ENCODE measurements around the gene CD34. TPM values are rescaled to one million over a fixed set of nuclear protein-coding genes. Genes with fewer than 3 reads are reported as not detected.

Gene CD34
- total RNA-seq, 1 experiment from 2014 or later = not detected

GRCh38 chr1:207862241-207862787 lies 48.6 kb downstream of the CD34 start:
- no peak for DNase-seq
- H3K27me3 ChIP-seq (ENCODE audit: insufficient read depth, low read depth) = no peaks in the 10 kb centered on the region
- no peak overlapping the region for H3K4me2 ChIP-seq
- no peaks in the 10 kb centered on the region for H4K20me1 ChIP-seq (ENCODE audit: insufficient read depth)
- H3F3A ChIP-seq (ENCODE audit: insufficient read depth, low read depth) = peaks cover 8% of the 10 kb centered on the region; the same call in 1 of the 2 replicates
- H3K9me2 ChIP-seq (ENCODE audit: insufficient read depth) = no peaks in the 10 kb centered on the region
- POLR2A ChIA-PET (ENCODE audit: unreplicated experiment) = no interaction called here
- BruUV-seq (replicated peaks) = no TSS peak
- no peaks in the 10 kb centered on the region for H3K79me2 ChIP-seq (ENCODE audit: low read depth)
- CTCF ChIA-PET = no interaction called here
- TF ChIP-seq, protein P1, sequence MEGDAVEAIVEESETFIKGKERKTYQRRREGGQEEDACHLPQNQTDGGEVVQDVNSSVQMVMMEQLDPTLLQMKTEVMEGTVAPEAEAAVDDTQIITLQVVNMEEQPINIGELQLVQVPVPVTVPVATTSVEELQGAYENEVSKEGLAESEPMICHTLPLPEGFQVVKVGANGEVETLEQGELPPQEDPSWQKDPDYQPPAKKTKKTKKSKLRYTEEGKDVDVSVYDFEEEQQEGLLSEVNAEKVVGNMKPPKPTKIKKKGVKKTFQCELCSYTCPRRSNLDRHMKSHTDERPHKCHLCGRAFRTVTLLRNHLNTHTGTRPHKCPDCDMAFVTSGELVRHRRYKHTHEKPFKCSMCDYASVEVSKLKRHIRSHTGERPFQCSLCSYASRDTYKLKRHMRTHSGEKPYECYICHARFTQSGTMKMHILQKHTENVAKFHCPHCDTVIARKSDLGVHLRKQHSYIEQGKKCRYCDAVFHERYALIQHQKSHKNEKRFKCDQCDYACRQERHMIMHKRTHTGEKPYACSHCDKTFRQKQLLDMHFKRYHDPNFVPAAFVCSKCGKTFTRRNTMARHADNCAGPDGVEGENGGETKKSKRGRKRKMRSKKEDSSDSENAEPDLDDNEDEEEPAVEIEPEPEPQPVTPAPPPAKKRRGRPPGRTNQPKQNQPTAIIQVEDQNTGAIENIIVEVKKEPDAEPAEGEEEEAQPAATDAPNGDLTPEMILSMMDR (conservative IDR thresholded peaks at IDR 0.05) = no peak
- no peak for TF ChIP-seq EZH2 (IDR thresholded peaks at IDR 0.05; ENCODE audit: low read depth)
- H3K36me3 ChIP-seq (ENCODE audit: low read depth) = no peaks in the 10 kb centered on the region
- no peak overlapping the region for H2AFZ ChIP-seq
- no peak overlapping the region for H3K4me3 ChIP-seq
- intact Hi-C loops (cut with micrococcal nuclease; ENCODE audit: unreplicated experiment) = no loop called here
- no peak overlapping the region for H3K27ac ChIP-seq
- no peaks in the 10 kb centered on the region for H3K9me3 ChIP-seq (ENCODE audit: insufficient read depth, low read depth)
- H3K4me1 ChIP-seq (replicated peaks; ENCODE audit: insufficient read depth) = peaks cover 16% of the 10 kb centered on the region

GRCh38 chr1:207861442-207862177 lies 49.3 kb downstream of the CD34 start:
- Histone ChIP-seq H3K4me2 (no peak overlapping the region), H2AFZ (no peak overlapping the region), H3K4me3 (no peak overlapping the region), H4K20me1 (ENCODE audit: insufficient read depth) (no peaks in the 10 kb centered on the region), H3F3A (ENCODE audit: insufficient read depth, low read depth) (peaks cover 8% of the 10 kb centered on the region; the same call in 1 of the 2 replicates), H3K79me2 (ENCODE audit: low read depth) (no peaks in the 10 kb centered on the region), H3K27ac (no peak overlapping the region), H3K36me3 (ENCODE audit: low read depth) (no peaks in the 10 kb centered on the region), H3K9me3 (ENCODE audit: insufficient read depth, low read depth) (no peaks in the 10 kb centered on the region), H3K9me2 (ENCODE audit: insufficient read depth) (no peaks in the 10 kb centered on the region), H3K27me3 (ENCODE audit: insufficient read depth, low read depth) (no peaks in the 10 kb centered on the region), H3K4me1 (replicated peaks; ENCODE audit: insufficient read depth) (peaks cover 16% of the 10 kb centered on the region)
- intact Hi-C loops (cut with micrococcal nuclease; ENCODE audit: unreplicated experiment) = no loop called here
- no peak for DNase-seq
- no peak for TF ChIP-seq EZH2 (IDR thresholded peaks at IDR 0.05; ENCODE audit: low read depth)
- TF ChIP-seq, protein P1 (conservative IDR thresholded peaks at IDR 0.05) = no peak
- POLR2A ChIA-PET (ENCODE audit: unreplicated experiment) = no interaction called here
- no TSS peak for BruUV-seq (replicated peaks)
- CTCF ChIA-PET = no interaction called here

DNA sequence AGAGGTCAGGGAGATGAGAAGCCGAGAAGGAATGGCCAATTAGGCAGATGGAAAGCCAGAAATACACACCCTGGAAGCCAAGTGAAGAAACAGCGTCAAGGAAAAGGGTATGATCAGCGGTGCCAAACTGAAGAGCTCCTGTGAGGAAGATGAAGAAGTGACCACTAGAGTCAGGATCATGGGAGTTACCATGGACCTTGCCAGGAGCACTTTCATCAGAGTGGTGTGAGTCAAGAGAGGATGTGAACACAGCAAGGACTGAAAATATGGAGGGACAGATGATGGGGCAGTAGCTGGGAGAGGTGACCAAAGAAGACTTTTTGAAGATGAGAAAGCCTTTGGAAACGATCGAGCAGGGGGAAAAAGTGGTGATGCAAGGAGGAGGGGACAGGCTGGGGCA lies 50.4 kb downstream of the CD34 start:
- CTCF ChIA-PET = no interaction called here
- H3K4me3 ChIP-seq = no peak overlapping the region
- H3K27me3 ChIP-seq (ENCODE audit: insufficient read depth, low read depth) = no peaks in the 10 kb centered on the region
- H2AFZ ChIP-seq = no peak overlapping the region
- H3F3A ChIP-seq (ENCODE audit: insufficient read depth, low read depth) = peaks cover 8% of the 10 kb centered on the region; the same call in 1 of the 2 replicates
- TF ChIP-seq, protein P1 (conservative IDR thresholded peaks at IDR 0.05) = no peak
- TF ChIP-seq EZH2 (IDR thresholded peaks at IDR 0.05; ENCODE audit: low read depth) = no peak
- H3K4me1 ChIP-seq (replicated peaks; ENCODE audit: insufficient read depth) = peaks cover 16% of the 10 kb centered on the region
- POLR2A ChIA-PET (ENCODE audit: unreplicated experiment) = no interaction called here
- no peaks in the 10 kb centered on the region for H3K36me3 ChIP-seq (ENCODE audit: low read depth)
- no peaks in the 10 kb centered on the region for H4K20me1 ChIP-seq (ENCODE audit: insufficient read depth)
- BruUV-seq (replicated peaks) = no TSS peak
- no peak overlapping the region for H3K4me2 ChIP-seq
- no peaks in the 10 kb centered on the region for H3K79me2 ChIP-seq (ENCODE audit: low read depth)
- no peaks in the 10 kb centered on the region for H3K9me3 ChIP-seq (ENCODE audit: insufficient read depth, low read depth)
- intact Hi-C loops (cut with micrococcal nuclease; ENCODE audit: unreplicated experiment) = no loop called here
- DNase-seq = no peak
- no peak overlapping the region for H3K27ac ChIP-seq
- H3K9me2 ChIP-seq (ENCODE audit: insufficient read depth) = no peaks in the 10 kb centered on the region

Measured in PC-9 (cell line).